Sigmoid colon (tissue), 7 donors: ENCODE data around the gene NEURL1B. TPM values are rescaled to one million over a fixed set of nuclear protein-coding genes. Genes with fewer than 3 reads are reported as not detected.
A peak's percentile ranks its signal among the peaks of the same experiment; 100 is the strongest.

Source experiments
- DNase-seq: peaks from one replicate; pipeline ENCODE4 v3.0.0-alpha.2; 2019
- H3K27ac ChIP-seq, 4 donors: fragments of 200-600 bp; sonication (generic); one replicate each; pipeline ENCODE4 v1.5.1; 2016 to 2019; ENCODE audit warnings: mild to moderate bottlenecking in 1 of 4
- H3K27me3 ChIP-seq, 3 donors: fragments of 200-600 bp; sonication (generic); one replicate each; pipeline ENCODE4 v1.5.1; 2019; ENCODE audit warnings: mild to moderate bottlenecking in 1 of 3
- H3K36me3 ChIP-seq, 4 donors: fragments of 200-600 bp; sonication (generic); one replicate each; pipeline ENCODE4 v1.5.1; 2016 to 2019
- H3K4me1 ChIP-seq, 4 donors: fragments of 200-600 bp; sonication (generic); one replicate each; pipeline ENCODE4 v1.5.1; 2017 to 2019
- H3K4me3 ChIP-seq, 4 donors: fragments of 200-600 bp; sonication (generic); one replicate each; pipeline ENCODE4 v1.5.1; 2017 to 2019; ENCODE audit warnings: mild to moderate bottlenecking in 2 of 4, moderate library complexity in 1 of 4
- H3K9me3 ChIP-seq, 4 donors: fragments of 200-600 bp in 3 of 4; sonication (generic) in 3 of 4; one replicate each; pipeline versions ENCODE4 v1.5.1 to v1.6.1; 2013 to 2019
- EP300 ChIP-seq, 4 donors: sonication (generic); formaldehyde crosslinking; IDR thresholded peaks; one replicate each; pipeline ENCODE4 v1.6.1; 2017; ENCODE audit warnings: antibody characterized with exemption in 4 of 4
- POLR2A ChIP-seq, 2 donors: fragments of 450-650 bp; IDR thresholded peaks; one replicate each; pipeline ENCODE4 v1.6.1; 2016; ENCODE audit warnings: antibody characterized with exemption in 2 of 2, mild to moderate bottlenecking in 2 of 2, moderate library complexity in 2 of 2
- POLR2AphosphoS5 ChIP-seq, 4 donors: sonication (generic); formaldehyde crosslinking; IDR thresholded peaks; one replicate each; pipeline ENCODE4 v1.6.1; 2017; ENCODE audit warnings: antibody characterized with exemption in 4 of 4
- WGBS, 2 donors: extraction: QIAGEN DNeasy Blood & Tissue Kit; methylation state at CpG; one replicate each; pipeline ENCODE4 v1.1.7; 2013; 5-methylcytosine and 5-hydroxymethylcytosine counted together
- intact Hi-C: fragments of 100-400 bp; cut with DNase I; formaldehyde crosslinking; loops from one replicate; pipeline ENCODE4 v1.15.1; 2023
- polyA plus RNA-seq, 3 donors: library from polyadenylated mRNA; stranded (reverse); fragments of 200-250 nt; gene quantifications; one replicate each; pipeline ENCODE4 v1.2.3, GENCODE V29; 2013
- total RNA-seq, 4 donors: library from RNA; depleted of rRNA; stranded (reverse); fragments of >200 nt; gene quantifications; one replicate each; pipeline ENCODE4 v1.1.0, GENCODE V29; 2016
- TF ChIP-seq, protein P1 (sequence below), 4 experiments: fragments of 450-650 bp in 3 of 4; fragments of 200-600 bp in 1 of 4; IDR thresholded peaks; one replicate each; pipeline ENCODE4 v1.5.1; 2016 to 2019; ENCODE audit warnings: antibody characterized with exemption in 4 of 4, mild to moderate bottlenecking in 3 of 4, moderate library complexity in 2 of 4
- donor health status: healthy with polysubstance abuse.
- donor health status: Bipolar disorder and iron deficiency.
- donor health status: healthy.

NEURL1B gene
- total and polyA plus RNA-seq, 7 donors = 12.6 to 53.2 (median 32.9) TPM

GRCh38 chr5:172642926-172643871 is 2.1 kb downstream of the NEURL1B start:
- DNase-seq = no peak
- peaks cover 0 to 75% (median 66%) of the 10 kb centered on the region in 4 donors for H3K4me1 ChIP-seq
- intact Hi-C loops = loop anchor here (2.0 kb wide), 3 partner anchors 46 to 86 kb away; no protein-coding TSS in a partner anchor

GRCh38 chr5:172644266-172644665 is 3.2 kb downstream of the NEURL1B start:
- WGBS, 2 donors = 9 to 42% methylated on average over 6 of the region's 6 CpGs
- no peak for DNase-seq
- Histone ChIP-seq H3K36me3 (no peaks in the 10 kb centered on the region), H3K4me1 (peaks cover 0 to 86% (median 76%) of the 10 kb centered on the region in 4 donors), H3K9me3 (no peaks in the 10 kb centered on the region), H3K27ac (peak overlapping the region; percentile 94 to 99 (median 96)), H3K27me3 (no peaks in the 10 kb centered on the region), H3K4me3 (peak overlapping the region in 3 of 4 donors; percentile 79 to 99 (median 99))
- intact Hi-C loops = no loop called here
- TF ChIP-seq POLR2AphosphoS5 (IDR thresholded peaks at IDR 0.05) (no peak), EP300 (IDR thresholded peaks at IDR 0.05) (no peak), POLR2A (IDR thresholded peaks at IDR 0.05) (no peak)
- TF ChIP-seq, protein P1, sequence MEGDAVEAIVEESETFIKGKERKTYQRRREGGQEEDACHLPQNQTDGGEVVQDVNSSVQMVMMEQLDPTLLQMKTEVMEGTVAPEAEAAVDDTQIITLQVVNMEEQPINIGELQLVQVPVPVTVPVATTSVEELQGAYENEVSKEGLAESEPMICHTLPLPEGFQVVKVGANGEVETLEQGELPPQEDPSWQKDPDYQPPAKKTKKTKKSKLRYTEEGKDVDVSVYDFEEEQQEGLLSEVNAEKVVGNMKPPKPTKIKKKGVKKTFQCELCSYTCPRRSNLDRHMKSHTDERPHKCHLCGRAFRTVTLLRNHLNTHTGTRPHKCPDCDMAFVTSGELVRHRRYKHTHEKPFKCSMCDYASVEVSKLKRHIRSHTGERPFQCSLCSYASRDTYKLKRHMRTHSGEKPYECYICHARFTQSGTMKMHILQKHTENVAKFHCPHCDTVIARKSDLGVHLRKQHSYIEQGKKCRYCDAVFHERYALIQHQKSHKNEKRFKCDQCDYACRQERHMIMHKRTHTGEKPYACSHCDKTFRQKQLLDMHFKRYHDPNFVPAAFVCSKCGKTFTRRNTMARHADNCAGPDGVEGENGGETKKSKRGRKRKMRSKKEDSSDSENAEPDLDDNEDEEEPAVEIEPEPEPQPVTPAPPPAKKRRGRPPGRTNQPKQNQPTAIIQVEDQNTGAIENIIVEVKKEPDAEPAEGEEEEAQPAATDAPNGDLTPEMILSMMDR (IDR thresholded peaks at IDR 0.05) = no peak

More at GRCh38 chr5:172642926-172643871, 2.1 kb downstream of the NEURL1B start:
- WGBS, 2 donors = 49 to 51% methylated on average over 16 of the region's 16 CpGs
- Histone ChIP-seq H3K36me3 (no peaks in the 10 kb centered on the region), H3K27me3 (no peaks in the 10 kb centered on the region), H3K4me3 (peak overlapping the region; percentile 79 to 99 (median 99)), H3K27ac (peak overlapping the region; percentile 94 to 99 (median 96)), H3K9me3 (no peaks in the 10 kb centered on the region)
- TF ChIP-seq POLR2A (IDR thresholded peaks at IDR 0.05) = no peak
- no peak for TF ChIP-seq EP300 (IDR thresholded peaks at IDR 0.05)
- TF ChIP-seq, protein P1 (IDR thresholded peaks at IDR 0.05) = no peak
- no peak for TF ChIP-seq POLR2AphosphoS5 (IDR thresholded peaks at IDR 0.05)

- H3K4me1 ChIP-seq = peaks cover 0 to 90% (median 81%) of the 10 kb centered on the region in 4 donors
- intact Hi-C loops = no loop called here
- H3K36me3 ChIP-seq = no peaks in the 10 kb centered on the region
- DNase-seq = no peak
- no peaks in the 10 kb centered on the region for H3K9me3 ChIP-seq
- H3K27me3 ChIP-seq = no peaks in the 10 kb centered on the region
- peak overlapping the region; percentile 94 to 99 (median 96) for H3K27ac ChIP-seq
- TF ChIP-seq, protein P1 (IDR thresholded peaks at IDR 0.05) = no peak
- no peak for TF ChIP-seq POLR2AphosphoS5 (IDR thresholded peaks at IDR 0.05)
- TF ChIP-seq POLR2A (IDR thresholded peaks at IDR 0.05) = no peak
- no peak for TF ChIP-seq EP300 (IDR thresholded peaks at IDR 0.05)
- peak overlapping the region in 1 of 4 donors; percentile 99 for H3K4me3 ChIP-seq
- WGBS, 2 donors = 67 to 85% methylated on average over 8 of the region's 8 CpGs
Measured at GRCh38 chr5:172644711-172645110, 3.6 kb downstream of the NEURL1B start.

DNA sequence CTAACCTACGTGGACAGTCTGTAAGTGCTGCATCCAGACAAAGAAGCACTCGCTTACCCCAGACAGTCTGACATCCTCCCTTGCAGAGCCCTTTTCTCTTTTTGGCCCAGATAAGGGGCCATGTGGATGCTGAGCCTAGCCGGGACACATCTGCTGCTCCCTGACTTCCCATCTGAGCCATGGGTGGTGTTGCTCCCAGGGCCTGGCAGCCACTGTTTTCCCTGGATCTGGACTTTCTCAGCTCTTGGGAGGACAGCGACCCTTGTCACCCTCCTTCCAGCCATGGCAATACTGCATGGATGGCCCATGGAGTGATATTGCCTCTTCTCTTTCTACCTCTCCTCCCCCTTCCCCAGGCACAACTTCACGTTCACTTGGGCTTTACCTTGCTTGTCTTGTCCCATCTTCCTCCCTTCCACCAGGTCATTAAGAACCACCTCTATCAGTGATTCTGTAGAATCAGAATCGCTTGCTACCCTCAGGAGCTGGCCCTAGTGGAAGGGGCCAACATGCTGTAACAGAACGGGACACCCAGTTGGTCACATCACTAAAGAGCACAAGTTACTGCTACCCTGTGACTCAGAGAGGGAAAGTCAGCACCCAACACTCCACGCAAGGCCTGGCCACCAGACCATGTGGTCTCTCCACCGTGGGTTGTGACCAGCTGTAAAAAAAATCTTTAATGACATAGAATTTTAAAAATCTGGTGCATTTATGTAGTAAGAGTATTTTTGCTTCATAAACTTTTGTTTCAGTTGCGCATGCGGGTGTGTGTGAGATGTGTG is 4.4 kb downstream of the NEURL1B start:
- 84 to 91% methylated on average over 11 of the region's 11 CpGs for WGBS, 2 donors
- Histone ChIP-seq H3K36me3 (no peaks in the 10 kb centered on the region), H3K27me3 (no peaks in the 10 kb centered on the region), H3K4me3 (no peak overlapping the region), H3K27ac (peak overlapping the region; percentile 94 to 99 (median 96)), H3K9me3 (no peaks in the 10 kb centered on the region), H3K4me1 (peaks cover 0 to 92% (median 83%) of the 10 kb centered on the region in 4 donors)
- DNase-seq = no peak
- TF ChIP-seq POLR2AphosphoS5 (IDR thresholded peaks at IDR 0.05) (no peak), EP300 (IDR thresholded peaks at IDR 0.05) (no peak), POLR2A (IDR thresholded peaks at IDR 0.05) (no peak)
- TF ChIP-seq, protein P1 (IDR thresholded peaks at IDR 0.05) = no peak
- intact Hi-C loops = no loop called here
